ENCODE data around the gene SEC14L3. TPM values are rescaled to one million over a fixed set of nuclear protein-coding genes. Genes with fewer than 3 reads are reported as not detected.

Gene SEC14L3
- total RNA-seq, 1 experiment from 2014 or later = not detected

DNA sequence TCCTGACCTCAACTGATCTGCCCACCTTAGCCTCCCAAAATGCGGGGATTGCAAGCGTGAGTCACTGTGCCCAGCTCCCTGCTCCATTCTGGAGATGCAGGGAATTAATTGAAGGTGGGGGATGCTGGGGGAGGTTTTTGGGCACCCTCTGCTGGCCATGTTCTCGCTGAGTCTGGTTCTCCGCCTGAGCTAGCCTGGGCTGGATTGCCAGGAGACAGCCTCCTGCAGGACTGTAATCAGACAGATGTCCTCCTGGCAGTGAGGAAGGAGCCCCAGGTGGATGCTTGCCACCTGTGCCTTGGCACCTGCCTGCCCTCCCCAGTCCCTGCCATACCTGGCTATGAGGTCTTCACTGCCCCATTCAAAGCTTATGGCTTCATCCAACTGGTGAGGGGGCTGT is 40.9 kb downstream of the SEC14L3 start:
- Histone ChIP-seq H3K23ac (ENCODE audit: insufficient read length, low read depth, low read length) (no peak overlapping the region), H2BK12ac (ENCODE audit: insufficient read length, low read depth, low read length) (no peak overlapping the region), H3K4ac (ENCODE audit: low read depth, low read length) (no peak overlapping the region), H2BK20ac (ENCODE audit: low read depth, low read length, poor library complexity, severe bottlenecking) (no peak overlapping the region), H3K9me3 (ENCODE audit: control insufficient read depth, low read depth, low read length) (no peaks in the 10 kb centered on the region), H4K20me1 (ENCODE audit: control insufficient read depth, insufficient read depth, insufficient read length) (no peaks in the 10 kb centered on the region), H3K23me2 (ENCODE audit: insufficient read length, low read depth, low read length, poor library complexity, severe bottlenecking) (peaks cover 5% of the 10 kb centered on the region), H3K18ac (ENCODE audit: insufficient read length, low read depth, low read length) (no peak overlapping the region), H2BK5ac (ENCODE audit: insufficient read length, low read length) (no peak overlapping the region), H4K91ac (ENCODE audit: insufficient read length, low read depth, low read length) (no peak overlapping the region), H2BK15ac (ENCODE audit: low read depth, low read length) (no peak overlapping the region), H3K4me2 (ENCODE audit: insufficient read depth, insufficient read length, low read length) (no peak overlapping the region), H3K27ac (ENCODE audit: insufficient read length, low read depth, low read length) (no peak overlapping the region), H3K79me1 (ENCODE audit: insufficient read depth, low read depth, low read length, poor library complexity, severe bottlenecking) (no peaks in the 10 kb centered on the region), H4K8ac (replicated peaks; ENCODE audit: insufficient read length, low read depth, low read length) (no peak overlapping the region), H2BK120ac (ENCODE audit: low read depth, low read length, poor library complexity, severe bottlenecking) (no peak overlapping the region), H3K14ac (ENCODE audit: insufficient read depth, low read length) (no peak overlapping the region), H3K27me3 (ENCODE audit: insufficient read depth, low read length) (no peaks in the 10 kb centered on the region), H3K9ac (ENCODE audit: extremely low read depth, insufficient read length, low read length) (no peak overlapping the region), H3K56ac (ENCODE audit: insufficient read length, low read depth, low read length) (no peak overlapping the region), H3T11ph (ENCODE audit: low read length) (no peak overlapping the region), H4K5ac (ENCODE audit: insufficient read length, low read depth, low read length) (no peak overlapping the region), H2AFZ (ENCODE audit: low read length) (no peak overlapping the region), H3K4me1 (ENCODE audit: insufficient read depth, low read length) (no peaks in the 10 kb centered on the region), H2AK5ac (ENCODE audit: insufficient read length, low read length) (no peak overlapping the region), H3K79me2 (ENCODE audit: insufficient read depth, low read length) (no peaks in the 10 kb centered on the region; the same call in 1 of the 2 replicates)
- DNase-seq = peak; percentile 36
- Mint-ChIP-seq H3K27ac (no peak overlapping the region), H3K4me1 (peaks cover 14 to 20% of the 10 kb centered on the region in 2 experiments), H3K27me3 (ENCODE audit: low read depth) (no peaks in the 10 kb centered on the region; the same call in 1 of the 2 replicates), H3K36me3 (ENCODE audit: insufficient read depth in 1 of 3, low read depth in 3 of 3) (peaks cover 12 to 25% (median 21%) of the 10 kb centered on the region in 3 experiments), H3K4me3 (no peak overlapping the region), H3K9me3 (no peaks in the 10 kb centered on the region)
- TF ChIP-seq, protein P1, sequence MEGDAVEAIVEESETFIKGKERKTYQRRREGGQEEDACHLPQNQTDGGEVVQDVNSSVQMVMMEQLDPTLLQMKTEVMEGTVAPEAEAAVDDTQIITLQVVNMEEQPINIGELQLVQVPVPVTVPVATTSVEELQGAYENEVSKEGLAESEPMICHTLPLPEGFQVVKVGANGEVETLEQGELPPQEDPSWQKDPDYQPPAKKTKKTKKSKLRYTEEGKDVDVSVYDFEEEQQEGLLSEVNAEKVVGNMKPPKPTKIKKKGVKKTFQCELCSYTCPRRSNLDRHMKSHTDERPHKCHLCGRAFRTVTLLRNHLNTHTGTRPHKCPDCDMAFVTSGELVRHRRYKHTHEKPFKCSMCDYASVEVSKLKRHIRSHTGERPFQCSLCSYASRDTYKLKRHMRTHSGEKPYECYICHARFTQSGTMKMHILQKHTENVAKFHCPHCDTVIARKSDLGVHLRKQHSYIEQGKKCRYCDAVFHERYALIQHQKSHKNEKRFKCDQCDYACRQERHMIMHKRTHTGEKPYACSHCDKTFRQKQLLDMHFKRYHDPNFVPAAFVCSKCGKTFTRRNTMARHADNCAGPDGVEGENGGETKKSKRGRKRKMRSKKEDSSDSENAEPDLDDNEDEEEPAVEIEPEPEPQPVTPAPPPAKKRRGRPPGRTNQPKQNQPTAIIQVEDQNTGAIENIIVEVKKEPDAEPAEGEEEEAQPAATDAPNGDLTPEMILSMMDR (conservative IDR thresholded peaks at IDR 0.05) = peak; percentile 46; the same call in 2 of the 3 replicates
- no CpG with 5 or more reads among the region's 4 CpGs for WGBS (ENCODE audit: extremely low coverage, insufficient read length, low lambda C conversion rate)

Data from H9 (cell line).